Vagina (tissue), 2 donors: ENCODE measurements around the gene CNEP1R1. TPM values are rescaled to one million over a fixed set of nuclear protein-coding genes. Genes with fewer than 3 reads are reported as not detected.
A peak's percentile ranks its signal among the peaks of the same experiment; 100 is the strongest.

Source experiments
- DNase-seq, 2 donors: peaks; one replicate each; pipeline ENCODE4 v3.0.0-alpha.2; 2017; ENCODE audit errors: extremely low spot score in 2 of 2
- H3K27ac ChIP-seq: fragments of 200-600 bp; sonication (generic); one replicate; pipeline ENCODE4 v1.5.1; 2019
- H3K27me3 ChIP-seq: fragments of 200-600 bp; sonication (generic); one replicate; pipeline ENCODE4 v1.5.1; 2019
- H3K36me3 ChIP-seq, 2 donors: fragments of 200-600 bp; sonication (generic); one replicate each; pipeline ENCODE4 v1.5.1; 2017 to 2019
- H3K4me1 ChIP-seq: fragments of 200-600 bp; sonication (generic); one replicate; pipeline ENCODE4 v1.5.1; 2019
- H3K4me3 ChIP-seq, 2 donors: fragments of 200-600 bp; sonication (generic); 1 replicate in 1 of 2; 2 replicates in 1 of 2; pipeline ENCODE4 v1.5.1; 2016 to 2019
- H3K9me3 ChIP-seq: fragments of 200-600 bp; sonication (generic); one replicate; pipeline ENCODE4 v1.5.1; 2019
- POLR2A ChIP-seq, 2 donors: fragments of 450-650 bp; IDR thresholded peaks; one replicate each; pipeline ENCODE4 v1.6.1; 2017; ENCODE audit warnings: antibody characterized with exemption in 2 of 2, mild to moderate bottlenecking in 2 of 2, moderate library complexity in 2 of 2
- POLR2AphosphoS5 ChIP-seq, 2 donors: sonication (generic); formaldehyde crosslinking; IDR thresholded peaks; one replicate each; pipeline ENCODE4 v1.9.0; 2017; ENCODE audit warnings: antibody characterized with exemption in 2 of 2, mild to moderate bottlenecking in 2 of 2, low read depth in 1 of 2; ENCODE audit not compliant: insufficient read depth in 1 of 2
- intact Hi-C: fragments of 100-400 bp; cut with DNase I; formaldehyde crosslinking; loops from one replicate; pipeline ENCODE4 v1.15.1; 2023
- total RNA-seq: library from RNA; depleted of rRNA; stranded (reverse); fragments of >200 nt; gene quantifications from one replicate; pipeline ENCODE4 v1.2.3, GENCODE V29; 2016
- TF ChIP-seq, protein P1 (sequence below), 3 experiments: fragments of 450-650 bp in 2 of 3; fragments of 200-600 bp in 1 of 3; sonication (generic) in 1 of 3; IDR thresholded peaks; one replicate each; pipeline ENCODE4 v1.5.1; 2017 to 2019; ENCODE audit warnings: antibody characterized with exemption in 3 of 3, mild to moderate bottlenecking in 2 of 3, moderate library complexity in 2 of 3

The CNEP1R1 gene, protein sequence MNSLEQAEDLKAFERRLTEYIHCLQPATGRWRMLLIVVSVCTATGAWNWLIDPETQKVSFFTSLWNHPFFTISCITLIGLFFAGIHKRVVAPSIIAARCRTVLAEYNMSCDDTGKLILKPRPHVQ
- total RNA-seq, result 20.4 TPM

- peaks cover 0 to 13% of the 10 kb centered on the region in 2 donors for H3K36me3 ChIP-seq
- TF ChIP-seq, protein P1, sequence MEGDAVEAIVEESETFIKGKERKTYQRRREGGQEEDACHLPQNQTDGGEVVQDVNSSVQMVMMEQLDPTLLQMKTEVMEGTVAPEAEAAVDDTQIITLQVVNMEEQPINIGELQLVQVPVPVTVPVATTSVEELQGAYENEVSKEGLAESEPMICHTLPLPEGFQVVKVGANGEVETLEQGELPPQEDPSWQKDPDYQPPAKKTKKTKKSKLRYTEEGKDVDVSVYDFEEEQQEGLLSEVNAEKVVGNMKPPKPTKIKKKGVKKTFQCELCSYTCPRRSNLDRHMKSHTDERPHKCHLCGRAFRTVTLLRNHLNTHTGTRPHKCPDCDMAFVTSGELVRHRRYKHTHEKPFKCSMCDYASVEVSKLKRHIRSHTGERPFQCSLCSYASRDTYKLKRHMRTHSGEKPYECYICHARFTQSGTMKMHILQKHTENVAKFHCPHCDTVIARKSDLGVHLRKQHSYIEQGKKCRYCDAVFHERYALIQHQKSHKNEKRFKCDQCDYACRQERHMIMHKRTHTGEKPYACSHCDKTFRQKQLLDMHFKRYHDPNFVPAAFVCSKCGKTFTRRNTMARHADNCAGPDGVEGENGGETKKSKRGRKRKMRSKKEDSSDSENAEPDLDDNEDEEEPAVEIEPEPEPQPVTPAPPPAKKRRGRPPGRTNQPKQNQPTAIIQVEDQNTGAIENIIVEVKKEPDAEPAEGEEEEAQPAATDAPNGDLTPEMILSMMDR (IDR thresholded peaks at IDR 0.05), result peak; percentile 98 to 100 (median 99)
- TF ChIP-seq POLR2AphosphoS5 (IDR thresholded peaks at IDR 0.05; ENCODE audit: insufficient read depth in 1 of 2, low read depth in 1 of 2) (peak; percentile 80 to 97), POLR2A (IDR thresholded peaks at IDR 0.05) (peak in 1 of 2 donors; percentile 30)
- intact Hi-C loops, result loop anchor here (10.0 kb wide), 1 partner anchor 200 kb away; no protein-coding TSS in a partner anchor
- peaks cover 29% of the 10 kb centered on the region for H3K4me1 ChIP-seq
- H3K9me3 ChIP-seq, result no peaks in the 10 kb centered on the region
- H3K4me3 ChIP-seq, result peak within 1 kb of the TSS; percentile 99 to 100
- no peaks in the 10 kb centered on the region for H3K27me3 ChIP-seq
- peak in 1 of 2 donors; percentile 98 for DNase-seq
- H3K27ac ChIP-seq, result peak within 1 kb of the TSS; percentile 81
These were observed at the start of gene CNEP1R1 for GRCh38 chr16:50024684-50025536. CNEP1R1 (plus strand) TSS chr16:50025225; CDS start chr16:50025316, 91 bp downstream.

- DNase-seq, result no peak
These were observed 47.6 kb upstream of the CNEP1R1 start for GRCh38 chr16:49977427-49977826.

DNA sequence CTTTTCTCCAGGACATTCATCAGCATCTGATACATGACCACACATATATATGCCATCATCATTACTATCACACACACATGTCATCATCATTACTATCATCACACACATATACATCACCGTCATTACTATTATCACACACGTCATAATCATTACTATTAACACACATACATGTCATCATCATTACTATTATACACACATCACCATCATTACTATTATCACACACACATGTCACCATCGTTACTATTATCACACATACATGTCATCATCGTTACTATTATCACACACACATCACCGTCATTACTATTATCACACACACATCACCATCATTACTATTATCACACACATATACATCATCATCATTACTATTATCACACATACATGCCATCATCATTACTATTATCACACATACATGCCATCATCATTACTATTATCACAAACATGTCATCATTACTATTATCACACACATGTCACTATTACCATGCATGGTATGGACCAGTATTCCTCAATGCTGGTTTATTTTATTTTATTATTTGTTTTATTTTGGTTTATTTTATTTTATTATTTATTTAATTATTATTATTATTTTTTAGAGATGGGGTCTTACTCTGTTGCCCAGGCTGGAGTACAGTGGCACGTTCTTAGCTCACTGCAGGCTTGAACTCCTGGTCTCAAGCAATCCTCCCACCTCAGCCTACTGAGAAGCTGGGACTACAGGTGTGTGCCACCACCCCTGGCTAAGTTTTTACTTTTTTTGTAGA, 46.3 kb upstream of the CNEP1R1 start:
- intact Hi-C loops, result no loop called here
- no peak for DNase-seq
- H3K36me3 ChIP-seq, result no peaks in the 10 kb centered on the region
- TF ChIP-seq POLR2A (IDR thresholded peaks at IDR 0.05) (no peak), POLR2AphosphoS5 (IDR thresholded peaks at IDR 0.05; ENCODE audit: insufficient read depth in 1 of 2, low read depth in 1 of 2) (no peak)
- TF ChIP-seq, protein P1 (IDR thresholded peaks at IDR 0.05), result no peak
- no peaks in the 10 kb centered on the region for H3K4me1 ChIP-seq
- no peaks in the 10 kb centered on the region for H3K27me3 ChIP-seq
- H3K27ac ChIP-seq, result no peak overlapping the region
- H3K4me3 ChIP-seq, result no peak overlapping the region
- H3K9me3 ChIP-seq, result no peaks in the 10 kb centered on the region

More at GRCh38 chr16:49977427-49977826, 47.6 kb upstream of the CNEP1R1 start:
- TF ChIP-seq POLR2AphosphoS5 (IDR thresholded peaks at IDR 0.05; ENCODE audit: insufficient read depth in 1 of 2, low read depth in 1 of 2) (no peak), POLR2A (IDR thresholded peaks at IDR 0.05) (no peak)
- TF ChIP-seq, protein P1 (IDR thresholded peaks at IDR 0.05), result no peak
- no peaks in the 10 kb centered on the region for H3K4me1 ChIP-seq
- H3K9me3 ChIP-seq, result no peaks in the 10 kb centered on the region
- H3K4me3 ChIP-seq, result no peak overlapping the region
- H3K27me3 ChIP-seq, result no peaks in the 10 kb centered on the region
- no peak overlapping the region for H3K27ac ChIP-seq
- no peaks in the 10 kb centered on the region for H3K36me3 ChIP-seq
- intact Hi-C loops, result no loop called here

- TF ChIP-seq POLR2AphosphoS5 (IDR thresholded peaks at IDR 0.05; ENCODE audit: insufficient read depth in 1 of 2, low read depth in 1 of 2) (no peak), POLR2A (IDR thresholded peaks at IDR 0.05) (no peak)
- TF ChIP-seq, protein P1 (IDR thresholded peaks at IDR 0.05), result no peak
- H3K4me3 ChIP-seq, result no peak overlapping the region
- H3K36me3 ChIP-seq, result no peaks in the 10 kb centered on the region
- intact Hi-C loops, result no loop called here
- H3K27me3 ChIP-seq, result no peaks in the 10 kb centered on the region
- no peaks in the 10 kb centered on the region for H3K9me3 ChIP-seq
- no peaks in the 10 kb centered on the region for H3K4me1 ChIP-seq
- H3K27ac ChIP-seq, result no peak overlapping the region
- DNase-seq, result no peak
These were observed 44.9 kb upstream of the CNEP1R1 start for GRCh38 chr16:49980166-49980565.
